HepG2 (cell line): ENCODE data around the gene NDRG3. TPM values are rescaled to one million over a fixed set of nuclear protein-coding genes. Genes with fewer than 3 reads are reported as not detected.

Source experiments
- AKAP8 ChIP-seq: sonication (generic); formaldehyde crosslinking; IDR thresholded peaks from 2 replicates; pipeline ENCODE4 v1.5.1; 2020; ENCODE audit warnings: mild to moderate bottlenecking, missing genetic modification reagents
- ATM ChIP-seq: fragments of 450-650 bp; IDR thresholded peaks from 2 replicates; pipeline ENCODE4 v1.7.1; 2017; ENCODE audit warnings: mild to moderate bottlenecking, borderline replicate concordance
- ATRX ChIP-seq: sonication (generic); formaldehyde crosslinking; IDR thresholded peaks from 2 replicates; pipeline ENCODE4 v1.4.0; 2020; ENCODE audit warnings: missing genetic modification reagents, borderline replicate concordance
- FOSL2 ChIP-seq: sonication (generic); formaldehyde crosslinking; IDR thresholded peaks from 2 replicates; pipeline ENCODE4 v1.4.0; 2020; ENCODE audit warnings: missing genetic modification reagents
- GTF2F1 ChIP-seq: fragments of 150-350 bp; IDR thresholded peaks from 2 replicates; pipeline ENCODE4 v1.6.1; 2014; ENCODE audit warnings: low read length
- HCFC1 ChIP-seq: fragments of 150-350 bp; IDR thresholded peaks from 2 replicates; pipeline ENCODE4 v1.6.1; 2014; ENCODE audit warnings: low read depth, low read length
- HNRNPLL ChIP-seq: fragments of 200-400 bp; formaldehyde crosslinking; IDR thresholded peaks from 2 replicates; pipeline ENCODE4 v1.6.1; 2017; ENCODE audit warnings: mild to moderate bottlenecking, low read depth, low read length; ENCODE audit not compliant: poor library complexity, severe bottlenecking
- KLF15 ChIP-seq: sonication (generic); formaldehyde crosslinking; IDR thresholded peaks from 2 replicates; pipeline ENCODE4 v1.8.1; 2023; ENCODE audit warnings: borderline replicate concordance, mild to moderate bottlenecking, inconsistent platforms, missing genetic modification reagents, mixed read lengths
- NFE2 ChIP-seq: sonication (generic); formaldehyde crosslinking; IDR thresholded peaks from 2 replicates; pipeline ENCODE4 v1.4.0; 2020; ENCODE audit warnings: missing genetic modification reagents
- PAWR ChIP-seq: sonication (generic); formaldehyde crosslinking; IDR thresholded peaks from 2 replicates; pipeline ENCODE4 v1.4.0; 2020; ENCODE audit warnings: missing genetic modification reagents, mild to moderate bottlenecking, borderline replicate concordance
- RBAK ChIP-seq: sonication (generic); formaldehyde crosslinking; IDR thresholded peaks from 2 replicates; pipeline ENCODE4 v1.5.1; 2020; ENCODE audit warnings: mild to moderate bottlenecking, missing genetic modification reagents
- SCMH1 ChIP-seq: sonication (generic); formaldehyde crosslinking; IDR thresholded peaks from 2 replicates; pipeline ENCODE4 v1.9.0; 2021; ENCODE audit warnings: missing genetic modification reagents, mild to moderate bottlenecking, borderline replicate concordance
- SIX1 ChIP-seq: sonication (generic); formaldehyde crosslinking; IDR thresholded peaks from 2 replicates; pipeline ENCODE4 v1.4.0; 2020; ENCODE audit warnings: missing genetic modification reagents, borderline replicate concordance
- SP140L ChIP-seq: sonication (generic); formaldehyde crosslinking; IDR thresholded peaks from 2 replicates; pipeline ENCODE4 v1.4.0; 2020; ENCODE audit warnings: missing genetic modification reagents, borderline replicate concordance
- TSC22D2 ChIP-seq: sonication (generic); formaldehyde crosslinking; IDR thresholded peaks from 2 replicates; pipeline ENCODE4 v1.5.1; 2020; ENCODE audit warnings: missing genetic modification reagents, mild to moderate bottlenecking, borderline replicate concordance
- ZKSCAN1 ChIP-seq: fragments of 150-350 bp; IDR thresholded peaks from 2 replicates; pipeline ENCODE4 v1.6.1; 2014; ENCODE audit warnings: low read length
- ZNF34 ChIP-seq: sonication (generic); formaldehyde crosslinking; IDR thresholded peaks from 2 replicates; pipeline ENCODE4 v1.4.0; 2020; ENCODE audit warnings: mild to moderate bottlenecking, missing genetic modification reagents, borderline replicate concordance
- ZNF589 ChIP-seq: sonication (generic); formaldehyde crosslinking; conservative IDR thresholded peaks from 2 replicates; pipeline ENCODE4 v1.8.0; 2022; ENCODE audit warnings: mild to moderate bottlenecking, moderate library complexity, missing genetic modification reagents
- ZNF7 ChIP-seq: IDR thresholded peaks from 2 replicates; pipeline ENCODE4 v1.6.1; 2016; ENCODE audit warnings: missing biosample characterization, missing genetic modification reagents
- ZSCAN12 ChIP-seq: sonication (generic); formaldehyde crosslinking; IDR thresholded peaks from 2 replicates; pipeline ENCODE4 v1.9.0; 2021; ENCODE audit warnings: mild to moderate bottlenecking, missing genetic modification reagents
- ZSCAN20 ChIP-seq: sonication (generic); formaldehyde crosslinking; IDR thresholded peaks from 2 replicates; pipeline ENCODE4 v1.4.0; 2020; ENCODE audit warnings: missing genetic modification reagents, mild to moderate bottlenecking, borderline replicate concordance
- polyA plus RNA-seq, 8 experiments: library from polyadenylated mRNA; depleted of rRNA in 3 of 8; stranded (reverse) in 7 of 8; unstranded in 1 of 8; fragments of >200 nt; fragmentation: Illumina TruSeq in 4 of 8; extraction: Trizol in 4 of 8; gene quantifications; 2 replicates each; pipeline versions ENCODE4 v1.2.1 to v1.2.3, GENCODE V29; 2011 to 2016; ENCODE audit warnings: low read depth in 4 of 8, missing spikeins in 1 of 8, mixed read lengths in 1 of 8; ENCODE audit not compliant: insufficient read depth in 1 of 8
- total RNA-seq, 5 experiments: library from RNA; depleted of rRNA; stranded (reverse); fragments of >200 nt; fragmentation: Illumina TruSeq; extraction: Trizol; gene quantifications; 2 replicates each; pipeline ENCODE4 v1.2.3, GENCODE V29; 2016; ENCODE audit warnings: low read depth in 1 of 5
- TF ChIP-seq, protein P1 (sequence below), 2 experiments: fragments of 450-650 bp in 1 of 2; sonication (generic) in 1 of 2; formaldehyde crosslinking; IDR thresholded peaks; 2 replicates each; pipeline versions ENCODE4 v1.5.0 to v1.8.0; 2020 to 2022; ENCODE audit warnings: mild to moderate bottlenecking in 1 of 2, missing genetic modification reagents in 1 of 2
- TF ChIP-seq, protein P2 (sequence below): sonication (generic); formaldehyde crosslinking; IDR thresholded peaks from 2 replicates; pipeline ENCODE4 v1.4.0; 2020; ENCODE audit warnings: mild to moderate bottlenecking, missing genetic modification reagents
- TF ChIP-seq, protein P3 (sequence below): IDR thresholded peaks from 2 replicates; pipeline ENCODE4 v1.6.1; 2016; ENCODE audit warnings: missing biosample characterization, missing genetic modification reagents, low read depth
- TF ChIP-seq, protein P4 (sequence below): sonication (generic); formaldehyde crosslinking; IDR thresholded peaks from 2 replicates; pipeline ENCODE4 v1.8.0; 2022; ENCODE audit warnings: mild to moderate bottlenecking, missing genetic modification reagents; ENCODE audit not compliant: insufficient replicate concordance

NDRG3 gene
- total and polyA plus RNA-seq, 2 of the 13 experiments (the other 11 are each of a cell fraction or from before 2014, with no cell fraction given) = 36.0 to 40.5 TPM

DNA sequence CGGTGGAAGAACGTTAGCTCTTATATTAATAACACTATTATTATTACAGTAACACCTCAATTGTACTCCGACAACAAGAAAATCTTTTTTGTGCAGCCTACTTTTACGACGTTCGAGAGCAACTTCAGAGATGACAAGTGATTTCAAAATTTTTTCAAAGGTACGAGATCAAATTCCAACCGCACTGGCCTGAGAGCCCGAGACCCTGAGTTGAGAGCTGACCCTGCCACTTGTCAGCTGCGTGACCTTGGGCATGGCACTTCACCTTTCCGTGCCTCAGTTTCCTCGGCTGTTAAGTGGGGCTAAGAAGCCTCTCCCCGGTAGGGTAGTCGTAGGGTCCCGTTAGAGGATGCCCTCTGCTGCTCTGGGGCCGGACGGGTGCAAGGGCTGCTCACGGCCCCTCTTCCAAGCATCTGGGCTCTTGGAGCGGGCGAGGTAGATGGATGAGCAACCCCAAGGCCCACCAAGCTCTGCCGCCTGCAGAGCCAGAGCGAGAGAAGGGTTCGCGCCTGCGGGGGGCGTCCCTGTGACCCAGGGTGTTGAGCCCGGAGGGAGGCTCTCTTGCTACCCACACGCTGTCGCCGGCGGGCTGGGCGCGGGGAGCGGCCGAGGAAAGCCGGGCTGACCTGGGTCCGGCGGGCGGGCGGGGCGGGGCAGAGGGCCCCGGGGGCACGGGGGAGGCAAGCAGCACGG, 510 bp downstream of the NDRG3 start (continued):
- TF ChIP-seq, protein P1, sequence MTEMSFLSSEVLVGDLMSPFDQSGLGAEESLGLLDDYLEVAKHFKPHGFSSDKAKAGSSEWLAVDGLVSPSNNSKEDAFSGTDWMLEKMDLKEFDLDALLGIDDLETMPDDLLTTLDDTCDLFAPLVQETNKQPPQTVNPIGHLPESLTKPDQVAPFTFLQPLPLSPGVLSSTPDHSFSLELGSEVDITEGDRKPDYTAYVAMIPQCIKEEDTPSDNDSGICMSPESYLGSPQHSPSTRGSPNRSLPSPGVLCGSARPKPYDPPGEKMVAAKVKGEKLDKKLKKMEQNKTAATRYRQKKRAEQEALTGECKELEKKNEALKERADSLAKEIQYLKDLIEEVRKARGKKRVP (CRISPR knock-in tag; IDR thresholded peaks at IDR 0.05) = no peak
- TF ChIP-seq HNRNPLL (no peak), SP140L (CRISPR knock-in tag) (no peak), GTF2F1 (no peak), ZNF34 (CRISPR knock-in tag) (no peak), HCFC1 (no peak), ZNF7 (CRISPR knock-in tag) (no peak), RBAK (CRISPR knock-in tag) (no peak), KLF15 (CRISPR knock-in tag) (no peak), PAWR (CRISPR knock-in tag) (no peak), ZNF589 (CRISPR knock-in tag) (no peak), ZSCAN12 (CRISPR knock-in tag) (peak; percentile 65; the same call in 1 of the 2 replicates), ATM (no peak), FOSL2 (CRISPR knock-in tag) (no peak), AKAP8 (peak; percentile 85; the same call in 1 of the 2 replicates), ZSCAN20 (CRISPR knock-in tag) (no peak), ZKSCAN1 (no peak), SIX1 (0 out of 2 replicates have a peak, but pooled peaks have one; percentile 3), TSC22D2 (CRISPR knock-in tag) (peak; percentile 34; the same call in 1 of the 2 replicates), NFE2 (CRISPR knock-in tag) (no peak), SCMH1 (CRISPR knock-in tag) (no peak), ATRX (no peak)
- TF ChIP-seq, protein P2, sequence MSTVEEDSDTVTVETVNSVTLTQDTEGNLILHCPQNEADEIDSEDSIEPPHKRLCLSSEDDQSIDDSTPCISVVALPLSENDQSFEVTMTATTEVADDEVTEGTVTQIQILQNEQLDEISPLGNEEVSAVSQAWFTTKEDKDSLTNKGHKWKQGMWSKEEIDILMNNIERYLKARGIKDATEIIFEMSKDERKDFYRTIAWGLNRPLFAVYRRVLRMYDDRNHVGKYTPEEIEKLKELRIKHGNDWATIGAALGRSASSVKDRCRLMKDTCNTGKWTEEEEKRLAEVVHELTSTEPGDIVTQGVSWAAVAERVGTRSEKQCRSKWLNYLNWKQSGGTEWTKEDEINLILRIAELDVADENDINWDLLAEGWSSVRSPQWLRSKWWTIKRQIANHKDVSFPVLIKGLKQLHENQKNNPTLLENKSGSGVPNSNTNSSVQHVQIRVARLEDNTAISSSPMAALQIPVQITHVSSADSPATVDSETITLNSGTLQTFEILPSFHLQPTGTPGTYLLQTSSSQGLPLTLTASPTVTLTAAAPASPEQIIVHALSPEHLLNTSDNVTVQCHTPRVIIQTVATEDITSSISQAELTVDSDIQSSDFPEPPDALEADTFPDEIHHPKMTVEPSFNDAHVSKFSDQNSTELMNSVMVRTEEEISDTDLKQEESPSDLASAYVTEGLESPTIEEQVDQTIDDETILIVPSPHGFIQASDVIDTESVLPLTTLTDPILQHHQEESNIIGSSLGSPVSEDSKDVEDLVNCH (CRISPR knock-in tag) = no peak
- TF ChIP-seq, protein P3, sequence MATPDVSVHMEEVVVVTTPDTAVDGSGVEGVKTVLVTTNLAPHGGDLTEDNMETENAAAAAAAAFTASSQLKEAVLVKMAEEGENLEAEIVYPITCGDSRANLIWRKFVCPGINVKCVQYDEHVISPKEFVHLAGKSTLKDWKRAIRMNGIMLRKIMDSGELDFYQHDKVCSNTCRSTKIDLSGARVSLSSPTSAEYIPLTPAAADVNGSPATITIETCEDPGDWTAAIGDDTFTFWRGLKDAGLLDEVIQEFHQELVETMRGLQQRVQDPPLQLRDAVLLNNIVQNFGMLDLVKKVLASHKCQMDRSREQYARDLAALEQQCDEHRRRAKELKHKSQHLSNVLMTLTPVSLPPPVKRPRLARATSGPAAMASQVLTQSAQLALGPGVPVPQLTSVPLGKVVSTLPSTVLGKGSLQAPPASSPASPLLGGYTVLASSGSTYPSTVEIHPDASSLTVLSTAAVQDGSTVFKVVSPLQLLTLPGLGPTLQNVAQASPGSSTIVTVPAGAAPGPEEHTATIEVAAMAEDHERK (CRISPR knock-in tag) = no peak
- TF ChIP-seq, protein P4, sequence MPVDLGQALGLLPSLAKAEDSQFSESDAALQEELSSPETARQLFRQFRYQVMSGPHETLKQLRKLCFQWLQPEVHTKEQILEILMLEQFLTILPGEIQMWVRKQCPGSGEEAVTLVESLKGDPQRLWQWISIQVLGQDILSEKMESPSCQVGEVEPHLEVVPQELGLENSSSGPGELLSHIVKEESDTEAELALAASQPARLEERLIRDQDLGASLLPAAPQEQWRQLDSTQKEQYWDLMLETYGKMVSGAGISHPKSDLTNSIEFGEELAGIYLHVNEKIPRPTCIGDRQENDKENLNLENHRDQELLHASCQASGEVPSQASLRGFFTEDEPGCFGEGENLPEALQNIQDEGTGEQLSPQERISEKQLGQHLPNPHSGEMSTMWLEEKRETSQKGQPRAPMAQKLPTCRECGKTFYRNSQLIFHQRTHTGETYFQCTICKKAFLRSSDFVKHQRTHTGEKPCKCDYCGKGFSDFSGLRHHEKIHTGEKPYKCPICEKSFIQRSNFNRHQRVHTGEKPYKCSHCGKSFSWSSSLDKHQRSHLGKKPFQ (CRISPR knock-in tag) = no peak
